SKM-1 treated with dmso at 0.1 percent for 144 hours (cell line): ENCODE measurements around the gene EIF3L.

Experiments used
- DNase-seq: peaks from one replicate; lab custom pipeline; 2025; ENCODE audit not compliant: unreplicated experiment; lab: John Stamatoyannopoulos, UW

EIF3L gene

DNA sequence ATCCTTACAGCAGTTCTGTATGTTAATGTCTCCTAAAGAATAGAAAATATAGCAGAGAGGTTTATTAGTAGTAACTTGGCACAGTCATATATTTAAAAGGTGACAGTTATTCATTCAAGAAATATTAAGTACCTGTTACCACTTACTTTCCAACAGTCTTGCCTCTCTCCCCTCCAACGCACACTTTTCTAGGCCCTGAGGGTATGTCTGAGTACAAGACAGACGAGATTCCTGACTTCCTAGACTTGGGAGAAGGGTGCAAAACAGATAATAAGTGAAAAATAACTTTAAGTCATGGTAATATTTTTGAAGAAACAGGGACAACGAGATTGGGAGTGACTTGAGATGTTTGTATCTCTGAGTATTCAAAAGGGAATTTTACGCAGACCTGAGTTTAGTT lies 1.6 kb downstream of the EIF3L start:
- no peak for DNase-seq

DNA sequence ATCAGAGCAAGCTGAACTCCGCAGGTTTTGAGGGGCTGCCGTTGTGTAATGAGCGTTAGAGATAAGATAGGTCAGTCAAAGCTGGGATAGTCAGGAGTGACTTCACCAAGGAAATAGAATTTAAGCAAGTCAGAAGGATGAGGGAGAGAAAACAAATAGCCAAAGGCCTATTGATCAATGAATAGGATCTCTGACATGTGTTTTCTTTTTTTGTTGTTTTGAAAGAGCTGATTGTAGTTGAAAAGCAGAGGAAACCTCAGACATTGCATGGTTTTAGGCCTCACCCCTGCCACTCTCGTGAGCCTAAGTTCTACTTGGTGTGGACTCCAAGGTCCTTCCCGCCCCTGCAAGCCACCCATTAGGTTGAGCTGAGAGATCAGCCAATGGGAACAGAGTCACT lies 3.2 kb downstream of the EIF3L start:
- no peak for DNase-seq

DNA sequence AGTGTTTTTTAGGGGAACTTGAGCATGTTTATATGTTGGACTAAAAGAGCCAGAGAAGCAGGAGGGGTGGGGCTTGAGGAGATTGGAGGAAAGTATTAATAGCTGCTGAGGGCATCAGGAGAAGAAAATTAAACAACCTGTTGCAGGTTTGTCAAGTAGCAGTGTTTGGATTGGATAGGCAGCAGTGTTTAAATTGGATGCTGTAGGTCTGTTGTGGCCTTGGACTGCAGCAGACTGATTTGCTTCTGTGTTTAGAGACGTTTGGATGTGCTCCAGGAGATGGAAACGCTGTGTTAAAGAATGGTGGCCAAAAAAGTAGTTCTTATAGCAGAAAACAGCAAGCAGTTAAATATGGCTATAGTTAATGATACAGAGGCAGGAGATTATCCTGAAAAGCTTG lies 5.7 kb downstream of the EIF3L start:
- DNase-seq, result no peak

DNA sequence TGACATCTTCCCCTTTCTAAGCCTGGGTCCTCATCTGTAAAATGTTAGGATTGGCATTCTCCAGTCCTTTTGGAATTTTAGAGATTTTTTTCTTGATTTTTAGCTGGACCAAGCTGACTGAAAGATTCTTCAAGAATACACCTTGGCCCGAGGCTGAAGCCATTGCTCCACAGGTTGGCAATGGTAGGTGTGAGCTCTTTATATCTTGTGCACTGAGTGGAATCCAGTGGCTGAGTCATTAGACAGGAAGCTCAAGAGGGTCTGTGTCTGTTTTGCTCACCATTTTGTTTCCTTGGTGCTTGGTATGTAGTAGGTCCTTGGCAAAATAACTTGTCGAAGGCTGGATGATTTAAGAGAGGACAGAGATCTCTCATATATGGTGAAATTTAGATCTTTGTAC lies 6.2 kb downstream of the EIF3L start:
- no peak for DNase-seq

DNA sequence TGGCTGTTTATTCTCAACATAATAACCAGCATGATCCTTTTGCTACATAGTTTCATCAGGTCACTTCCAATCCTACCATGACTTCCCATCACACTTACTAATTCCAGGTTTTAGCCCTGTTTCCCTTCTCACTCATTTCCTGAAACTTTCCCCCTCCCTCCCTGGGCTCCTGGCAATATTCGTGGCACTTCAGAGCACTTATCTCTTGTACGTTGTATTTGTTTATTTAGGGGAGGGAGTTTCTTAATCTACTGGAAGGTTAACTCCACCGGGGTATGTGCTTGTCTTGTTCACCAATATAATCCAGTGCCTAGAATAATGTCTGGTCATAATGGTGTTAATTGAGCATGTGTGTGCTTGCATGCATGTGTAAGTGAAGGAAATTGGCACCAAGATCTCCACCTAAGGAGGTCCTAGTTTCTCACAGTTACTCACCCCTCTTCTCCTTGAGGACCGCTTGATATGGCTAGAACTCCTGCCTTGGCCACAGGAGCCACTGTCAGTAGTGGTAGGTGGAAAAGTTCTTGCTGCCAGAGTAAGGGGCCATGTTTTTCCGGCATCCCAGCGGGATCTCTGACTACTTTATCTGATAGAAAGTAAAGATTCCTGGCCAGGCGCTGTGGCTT lies 11.7 kb downstream of the EIF3L start:
- no peak for DNase-seq

DNA sequence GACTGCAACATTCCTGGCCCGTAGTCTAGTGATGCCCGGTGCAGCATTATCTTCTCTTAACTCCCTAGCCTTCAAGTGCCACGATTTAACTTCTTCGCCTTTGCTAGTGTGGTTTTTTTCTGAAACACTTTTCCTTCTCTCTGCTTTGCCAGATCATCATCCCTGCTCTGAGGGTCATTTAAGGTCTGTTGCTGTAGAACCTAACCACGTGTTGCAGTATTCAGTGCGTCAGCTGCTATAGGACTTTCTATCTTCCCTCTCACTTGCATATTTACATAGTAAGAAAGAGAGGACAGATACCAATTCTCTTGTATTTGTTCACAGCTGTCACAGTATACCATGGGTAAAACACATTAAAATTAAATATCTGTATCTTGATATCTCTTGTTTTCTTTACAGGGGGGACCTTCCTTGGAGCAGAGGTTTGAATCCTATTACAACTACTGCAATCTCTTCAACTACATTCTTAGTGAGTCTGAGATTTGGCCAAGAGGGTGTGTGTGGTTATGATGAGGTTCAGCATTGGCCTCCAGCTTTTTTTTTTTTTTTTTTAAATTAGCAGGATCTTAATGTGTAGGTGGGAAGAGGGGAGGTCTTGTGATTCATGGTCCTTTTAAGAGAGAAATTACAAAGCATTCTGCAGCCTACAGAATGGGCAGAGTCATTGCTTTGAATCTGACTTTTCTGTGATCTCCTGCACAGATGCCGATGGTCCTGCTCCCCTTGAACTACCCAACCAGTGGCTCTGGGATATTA lies 13.5 kb downstream of the EIF3L start:
- DNase-seq, result no peak

DNA sequence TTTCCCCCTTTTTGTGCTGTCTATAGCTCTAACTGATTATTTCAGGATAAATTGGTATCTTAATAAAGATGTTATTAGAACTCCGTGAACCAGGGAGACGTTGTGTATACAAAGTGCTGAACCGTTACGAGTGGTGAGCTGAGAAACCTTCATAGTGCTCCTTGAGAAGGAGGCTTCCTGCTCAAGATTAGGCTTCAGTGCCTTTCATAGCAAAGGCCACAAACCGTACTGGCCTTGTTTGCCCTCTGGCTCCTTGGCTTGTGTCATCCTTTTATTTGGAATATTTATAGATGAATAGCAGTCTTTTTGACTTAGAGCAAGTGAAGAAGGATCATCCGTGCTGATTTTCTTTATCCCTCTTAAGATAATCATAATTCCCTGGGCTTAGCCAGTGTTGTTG lies 16.3 kb downstream of the EIF3L start:
- no peak for DNase-seq

DNA sequence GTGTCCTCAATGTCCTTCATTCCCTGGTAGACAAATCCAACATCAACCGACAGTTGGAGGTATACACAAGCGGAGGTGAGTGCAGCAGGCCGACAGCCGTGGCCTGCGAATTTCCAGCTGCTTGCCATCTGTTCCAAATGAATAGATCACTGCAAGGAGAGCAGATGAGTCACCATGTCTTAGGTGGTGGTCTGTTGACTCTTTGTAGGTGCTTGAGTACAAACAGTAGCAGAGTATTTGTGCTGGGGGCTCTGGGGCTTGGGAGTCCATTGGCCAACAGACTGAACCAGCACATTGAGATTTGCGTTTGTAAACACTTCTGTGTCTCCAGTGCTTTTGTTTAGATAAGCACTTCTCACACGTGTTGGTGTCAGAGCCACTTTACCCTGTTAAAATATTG lies 21.1 kb downstream of the EIF3L start:
- no peak for DNase-seq

DNA sequence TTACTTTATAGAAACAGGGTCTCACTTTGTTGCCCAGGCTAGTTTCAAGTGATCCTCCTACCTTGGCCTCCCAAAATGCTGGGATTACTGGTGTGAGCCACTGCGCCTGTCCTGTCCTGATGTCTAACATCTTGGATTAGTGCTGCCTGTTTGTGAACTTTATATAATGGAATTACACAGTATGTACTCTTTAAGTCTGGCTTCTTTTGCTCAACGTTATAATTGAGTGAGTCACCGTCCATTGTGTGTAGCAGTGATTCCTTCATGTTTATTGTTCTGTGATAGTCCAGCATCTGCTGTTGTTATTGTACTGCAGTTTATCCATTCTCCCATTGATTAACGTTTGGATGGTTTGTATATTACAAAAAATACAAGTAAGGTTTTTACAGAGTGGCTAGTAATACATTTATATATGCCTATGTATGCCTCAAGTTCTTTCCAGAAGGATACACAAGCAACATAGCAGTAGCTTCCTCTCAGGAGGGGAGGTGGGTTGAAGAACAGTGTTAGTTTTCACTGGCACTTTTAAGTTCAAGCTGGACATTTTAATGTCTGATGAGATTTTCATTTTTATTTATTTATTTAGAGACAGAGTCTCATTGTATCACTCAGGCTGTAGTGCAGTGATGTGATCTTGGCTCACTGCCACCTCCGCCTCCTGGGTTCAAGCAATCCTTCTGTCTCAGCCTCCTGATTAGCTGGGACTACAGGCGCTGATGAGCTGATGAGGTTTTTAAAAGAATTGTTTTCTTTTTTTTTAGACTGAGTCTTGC lies 31.6 kb downstream of the EIF3L start:
- DNase-seq, result no peak

DNA sequence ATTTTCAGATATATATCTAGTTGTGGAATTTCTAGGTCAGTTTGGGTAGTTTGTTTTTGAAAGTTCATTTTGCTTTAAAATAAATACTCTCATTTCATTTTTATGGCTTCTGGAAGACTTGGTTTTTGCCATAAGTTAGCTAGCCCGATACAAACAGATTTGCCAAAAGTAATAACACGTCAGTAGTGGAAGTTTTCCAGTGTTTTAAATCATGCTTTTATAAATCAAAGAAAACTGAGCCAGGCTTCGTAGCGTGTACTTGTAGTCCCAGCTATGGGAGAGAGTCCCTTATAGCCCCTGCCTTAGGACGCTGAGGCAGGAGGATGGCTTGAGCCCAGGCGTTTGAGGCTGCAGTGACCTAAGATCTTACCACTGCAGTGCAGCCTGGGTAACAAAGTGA lies 35.2 kb downstream of the EIF3L start:
- DNase-seq, result no peak

DNA sequence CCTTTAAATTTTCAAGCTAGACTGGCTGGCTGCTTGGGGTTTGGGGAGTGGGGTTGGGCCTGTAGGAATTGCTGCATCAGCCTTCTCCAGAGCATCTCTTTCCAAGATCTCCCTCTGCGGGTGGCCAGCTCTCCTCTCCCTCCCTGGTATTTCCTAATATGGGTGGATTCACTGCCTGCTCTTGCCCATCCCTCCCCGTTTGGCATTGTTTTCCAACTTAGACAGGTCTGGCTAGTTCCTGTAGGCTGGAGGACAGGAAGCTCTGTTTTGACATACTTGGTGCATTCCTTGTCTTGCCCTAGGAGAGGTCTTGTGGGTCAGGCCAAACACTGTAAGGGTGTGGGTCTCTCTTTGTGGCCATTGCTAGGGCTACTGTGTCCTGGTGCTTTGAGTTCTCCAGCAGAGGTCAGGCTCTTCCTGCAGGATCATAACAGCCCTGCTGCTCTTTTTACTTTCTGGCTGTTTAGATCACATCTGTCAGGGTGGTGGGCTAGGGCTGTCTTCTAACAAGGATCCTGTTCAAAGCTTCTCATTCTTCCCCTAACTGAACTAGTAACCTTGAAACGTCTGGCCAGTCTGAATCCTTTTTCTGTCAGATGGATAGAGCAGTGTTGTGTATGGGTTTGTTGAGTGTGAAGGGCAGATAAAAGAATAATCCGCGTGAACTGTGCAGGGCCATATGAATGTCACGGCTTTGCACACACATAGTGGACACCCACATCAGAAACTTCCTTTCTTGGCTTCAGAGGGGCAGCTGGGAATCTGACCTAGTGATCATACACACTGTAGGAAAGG lies 38.6 kb downstream of the EIF3L start:
- no peak for DNase-seq

DNA sequence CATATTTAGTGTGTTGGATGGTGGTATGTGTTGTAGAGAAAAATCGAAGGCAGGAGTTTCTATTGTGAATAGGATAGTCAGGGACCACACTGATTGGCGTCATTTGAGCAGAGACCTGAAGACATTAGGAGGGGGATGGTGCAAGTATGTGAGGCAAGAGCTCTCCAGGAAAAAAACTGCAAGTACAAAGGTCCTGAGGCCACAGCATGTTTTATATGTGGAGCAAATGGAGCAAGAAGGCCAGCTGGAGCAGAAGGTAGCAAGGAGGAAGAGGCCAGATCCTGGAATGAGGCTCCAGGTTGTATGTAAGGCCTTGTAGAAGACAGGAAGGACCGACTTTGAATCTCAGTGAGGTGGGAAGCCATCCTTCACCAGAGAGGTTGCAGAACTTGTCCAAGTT lies 42.7 kb downstream of the EIF3L start:
- no peak for DNase-seq

DNA sequence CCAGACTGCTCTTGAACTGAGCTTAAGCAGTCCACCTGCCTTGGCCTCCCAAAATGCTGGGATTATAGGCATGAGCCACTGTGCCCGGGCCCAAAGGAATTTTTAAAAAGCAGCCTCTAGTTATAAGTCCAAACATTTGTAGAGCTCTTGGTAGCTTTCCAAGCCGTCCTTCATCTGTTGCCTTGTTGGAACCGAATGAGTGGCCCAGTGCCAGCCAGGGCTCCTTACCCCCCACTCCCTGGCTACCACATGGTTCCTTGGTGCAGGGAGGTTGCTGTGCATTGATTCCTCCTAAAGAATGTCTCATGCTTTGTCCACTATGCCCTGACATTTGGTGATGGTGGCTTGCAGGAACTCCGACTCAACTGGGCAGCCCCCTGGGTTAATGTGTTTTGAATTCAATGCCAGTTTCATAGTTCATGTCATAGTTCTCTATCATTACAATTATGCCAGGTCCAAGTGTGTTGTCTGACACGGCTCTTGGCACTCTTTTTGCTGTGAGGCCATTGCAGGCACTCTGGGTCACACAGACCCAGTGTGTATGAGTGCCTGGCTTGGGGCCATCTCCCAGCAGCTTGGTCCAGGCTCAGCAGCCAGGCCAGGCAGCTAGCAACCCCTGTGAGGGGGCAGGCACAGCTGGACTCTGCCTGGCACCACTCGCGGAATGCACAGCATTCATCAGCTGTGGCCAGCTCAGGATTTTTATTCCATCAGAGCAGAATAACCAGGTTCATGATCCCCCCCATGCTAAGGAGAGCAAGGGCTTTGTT lies 43.5 kb downstream of the EIF3L start:
- DNase-seq, result no peak

DNA sequence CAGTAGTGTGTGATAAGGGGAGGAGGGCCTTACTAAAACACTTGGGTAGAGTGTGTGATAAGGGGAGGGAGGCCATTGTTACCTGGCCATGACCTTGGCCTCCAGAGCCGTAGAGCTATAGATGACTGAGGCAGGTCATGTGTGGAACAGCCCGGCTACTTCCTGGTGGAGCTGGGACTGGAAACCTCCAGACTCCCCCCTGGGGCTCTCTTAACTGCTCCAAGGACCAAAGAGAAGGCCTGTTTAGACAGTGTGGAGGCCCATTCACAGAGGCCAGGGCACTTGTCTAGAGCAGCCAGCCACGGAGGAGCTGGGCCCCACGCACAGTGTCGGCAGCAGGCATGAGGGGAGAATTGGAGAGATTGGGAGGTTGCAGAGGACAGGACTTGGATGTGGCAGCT lies 44.4 kb downstream of the EIF3L start:
- no peak for DNase-seq

DNA sequence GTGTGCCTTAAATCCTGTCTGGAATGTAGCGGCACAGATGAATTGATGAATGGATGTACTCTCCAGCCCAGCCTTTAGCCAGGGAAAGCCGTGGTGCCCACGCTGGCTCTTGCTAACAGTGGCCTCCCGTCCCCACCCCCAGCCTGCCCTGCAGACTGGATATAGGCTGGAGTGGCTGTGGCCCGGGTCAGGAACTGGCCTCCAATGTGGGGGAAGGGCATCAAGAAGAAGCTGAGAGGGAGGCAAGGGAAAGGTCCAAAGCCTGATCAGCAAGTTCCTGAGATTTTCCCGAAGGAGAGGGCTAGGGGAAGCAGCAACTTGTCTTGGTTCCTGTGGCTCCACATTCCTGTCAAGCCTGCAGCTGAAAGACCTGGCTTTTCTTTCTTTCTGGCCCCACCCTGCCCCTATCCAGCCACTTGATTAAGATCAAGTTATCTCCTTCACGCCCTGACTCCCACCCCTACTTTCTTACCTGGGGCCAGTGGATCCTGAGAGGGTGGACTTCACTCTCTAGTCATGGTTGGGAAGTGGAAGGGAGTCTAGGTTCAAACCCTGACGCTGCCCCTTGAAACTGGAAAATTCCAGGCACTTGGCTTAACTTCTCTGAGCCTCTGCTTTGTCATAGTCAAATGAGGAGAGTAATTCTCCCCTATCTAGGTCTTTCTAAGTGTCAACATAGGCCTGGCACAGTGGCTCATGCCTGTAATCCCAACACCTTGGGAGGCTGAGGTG lies 45.9 kb downstream of the EIF3L start:
- no peak for DNase-seq

DNA sequence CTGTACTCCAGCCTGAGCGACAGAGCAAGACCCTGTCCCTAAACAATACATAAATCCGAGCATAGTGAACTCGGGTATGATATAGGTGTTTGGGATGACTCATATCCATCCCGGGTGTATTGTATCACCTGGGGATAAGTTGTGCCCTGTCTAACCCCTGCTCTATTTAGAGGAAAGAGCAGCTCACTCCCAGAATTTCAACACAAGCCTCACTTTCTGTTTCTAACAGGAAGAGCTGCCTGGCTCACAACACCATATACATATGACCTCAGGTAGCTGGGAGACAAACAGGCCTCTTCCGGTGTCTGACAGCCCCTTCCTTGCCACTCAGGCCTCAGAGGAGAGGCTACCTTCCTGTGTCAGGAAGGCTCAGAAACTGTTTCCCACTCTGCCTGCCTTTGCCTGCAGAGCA lies 47.0 kb downstream of the EIF3L start:
- DNase-seq, result peak; percentile 68

DNA sequence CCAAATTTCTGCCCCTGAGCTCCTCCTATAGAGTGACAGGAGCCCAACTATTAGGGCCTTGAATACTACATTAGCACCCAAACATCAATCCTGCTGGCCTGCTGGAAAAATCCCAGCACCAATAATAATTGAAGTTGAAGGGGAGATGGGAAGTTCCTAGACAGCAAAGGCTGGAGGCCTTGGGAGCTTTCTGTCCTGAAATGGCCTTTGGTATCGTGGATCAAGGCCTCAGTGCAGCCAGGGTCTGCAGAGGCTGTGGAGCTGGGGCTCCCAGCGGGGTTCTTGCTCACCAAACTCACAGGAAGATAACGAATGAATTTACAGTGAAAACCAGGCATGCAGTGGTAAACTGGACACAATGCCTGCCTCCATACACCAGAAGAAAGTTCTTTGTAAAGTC lies 47.7 kb downstream of the EIF3L start:
- DNase-seq, result no peak

DNA sequence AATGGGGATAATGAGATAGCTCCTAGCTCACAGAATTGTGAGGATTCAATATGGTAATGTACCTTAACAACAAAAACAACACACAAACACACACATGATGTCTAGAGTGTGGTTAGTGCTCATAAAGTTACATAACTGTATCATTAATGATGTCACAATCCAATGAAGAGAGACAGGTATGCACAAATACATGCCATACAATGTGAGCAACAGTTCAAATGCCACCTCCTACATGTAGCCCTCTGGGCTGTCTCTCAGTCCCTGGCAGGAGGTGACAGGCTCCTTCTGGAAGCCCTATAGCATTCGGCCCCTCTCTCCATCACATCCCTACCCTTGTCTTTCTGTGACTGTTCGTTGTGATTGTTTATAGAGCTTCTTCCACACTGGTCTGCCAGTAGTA lies 48.6 kb downstream of the EIF3L start:
- no peak for DNase-seq

DNA sequence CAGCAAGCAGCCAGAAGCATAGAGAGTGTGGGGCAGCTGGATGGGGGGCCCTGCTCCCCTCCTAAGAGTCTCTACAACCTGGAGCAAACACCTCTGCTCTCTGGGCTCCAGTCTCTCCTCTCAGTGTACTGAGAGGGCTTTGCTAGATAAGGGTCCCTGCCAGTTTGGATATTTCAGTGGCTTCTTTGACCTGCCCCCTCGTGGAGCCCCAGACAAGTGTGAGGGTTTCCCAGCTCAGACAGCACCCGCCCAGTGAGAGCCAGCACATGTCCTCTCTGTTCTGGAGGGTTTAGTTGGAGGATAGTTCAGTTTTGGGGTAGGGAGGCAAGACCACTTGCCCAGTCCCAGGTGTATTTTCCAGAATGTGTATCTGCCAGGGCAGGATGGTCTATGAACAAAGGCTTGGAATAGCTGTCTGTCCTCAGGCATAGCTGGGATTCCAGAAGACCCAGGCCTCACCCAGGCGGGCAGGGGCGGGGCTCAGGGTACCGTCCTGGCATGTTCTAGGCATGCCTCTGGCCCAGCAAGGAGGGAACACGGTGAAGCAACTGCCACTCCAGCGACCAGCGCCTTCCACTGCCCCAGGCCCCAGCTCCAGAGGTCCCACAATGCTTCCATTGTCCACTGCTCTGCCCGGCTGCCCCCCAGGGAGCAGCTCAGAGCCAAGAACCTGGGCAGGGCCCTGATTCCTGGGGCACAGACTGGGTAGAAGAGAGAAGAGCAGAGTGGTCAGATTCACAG lies 49.4 kb downstream of the EIF3L start:
- DNase-seq, result no peak
